Endothelial cell of umbilical vein (primary cell): ENCODE results near the gene MYL11. TPM values are rescaled to one million over a fixed set of nuclear protein-coding genes. Genes with fewer than 3 reads are reported as not detected.

Experiments
- BruUV-seq: library from RNA; stranded (reverse); fragments of 400-500 nt; replicated peaks from 2 replicates; lab custom pipeline; 2021; lab: Mats Ljungman, UMichigan
- CTCF ChIA-PET: fragments of 300-600, 350-600 bp; sonication (Branson Sonifier 250); formaldehyde crosslinking; loops from one replicate; lab custom pipeline; 2021; ENCODE audit warnings: antibody characterized with exemption, inconsistent platforms; lab: Charles Lee
- POLR2A ChIA-PET: fragments of 300-600, 350-600 bp; sonication (Branson Sonifier 250); formaldehyde crosslinking; loops from one replicate; lab custom pipeline; 2021; ENCODE audit warnings: antibody characterized with exemption, inconsistent platforms; lab: Charles Lee
- DNase-seq: peaks from one replicate; pipeline ENCODE4 v3.0.0-alpha.2; 2011; ENCODE audit warnings: low read depth, low spot score
- FAIRE-seq: peaks from 2 replicates; lab custom pipeline; 2011; peaks lifted over from hg19 to GRCh38; lab: Jason Lieb, UNC
- H2AFZ ChIP-seq: 2 replicates; pipeline ENCODE4 v1.6.0; 2012; ENCODE audit warnings: low read depth, low read length, control low read depth, inconsistent platforms
- H3K27ac ChIP-seq: 2 replicates; pipeline ENCODE4 v1.5.1; 2011; ENCODE audit warnings: low read depth, mild to moderate bottlenecking, control low read depth, low read length, moderate library complexity; ENCODE audit not compliant: insufficient read depth
- H3K27me3 ChIP-seq, 2 experiments: 2 replicates each; pipeline versions ENCODE4 v1.6.0 to v1.6.1; 2011; ENCODE audit warnings: low read length in 2 of 2, mixed read lengths in 1 of 2; ENCODE audit not compliant: control insufficient read depth in 2 of 2, insufficient read depth in 2 of 2
- H3K36me3 ChIP-seq, 2 experiments: 2 replicates in 1 of 2; 3 replicates in 1 of 2; pipeline ENCODE4 v1.5.1; 2011; ENCODE audit warnings: low read length in 2 of 2, mild to moderate bottlenecking in 1 of 2, moderate library complexity in 1 of 2; ENCODE audit not compliant: control insufficient read depth in 2 of 2, insufficient read depth in 2 of 2; ENCODE audit errors: extremely low read depth in 1 of 2
- H3K4me1 ChIP-seq: 3 replicates; pipeline ENCODE4 v1.5.1; 2011; ENCODE audit warnings: mild to moderate bottlenecking, low read length; ENCODE audit not compliant: control insufficient read depth, insufficient read depth; ENCODE audit errors: extremely low read depth
- H3K4me2 ChIP-seq: 2 replicates; pipeline ENCODE4 v1.6.1; 2011; ENCODE audit warnings: low read length, control low read depth, mixed read lengths; ENCODE audit not compliant: insufficient read depth
- H3K4me3 ChIP-seq, 3 experiments: fragments of 200-600 bp in 1 of 3; sonication (generic), shearing (Covaris generic) in 1 of 3; replicated peaks in 1 of 3; 2 replicates each; pipeline ENCODE4 v1.5.1; 2011 to 2016; ENCODE audit warnings: control low read depth in 3 of 3, low read length in 3 of 3, mild to moderate bottlenecking in 2 of 3, inconsistent platforms in 1 of 3, low read depth in 1 of 3, moderate library complexity in 1 of 3; ENCODE audit not compliant: insufficient read depth in 1 of 3
- H3K79me2 ChIP-seq: 2 replicates; pipeline ENCODE4 v1.6.0; 2012; ENCODE audit warnings: low read length, inconsistent platforms; ENCODE audit not compliant: control insufficient read depth, insufficient read depth
- H3K9ac ChIP-seq: replicated peaks from 2 replicates; pipeline ENCODE3; 2011; ENCODE audit warnings: low read length, control low read depth; ENCODE audit not compliant: insufficient read depth; ENCODE audit errors: extremely low read depth
- H3K9me1 ChIP-seq: replicated peaks from 3 replicates; pipeline ENCODE4 v1.6.0; 2011; ENCODE audit warnings: mild to moderate bottlenecking, low read length; ENCODE audit not compliant: control insufficient read depth, insufficient read depth; ENCODE audit errors: extremely low read depth
- H3K9me3 ChIP-seq: replicated peaks from 2 replicates; pipeline ENCODE4 v1.5.1; 2012; ENCODE audit warnings: low read length, inconsistent platforms; ENCODE audit not compliant: control insufficient read depth, insufficient read depth
- H4K20me1 ChIP-seq: replicated peaks from 2 replicates; pipeline ENCODE3; 2011; ENCODE audit warnings: mild to moderate bottlenecking, low read length; ENCODE audit not compliant: control insufficient read depth, insufficient read depth; ENCODE audit errors: extremely low read depth
- EZH2 ChIP-seq: IDR thresholded peaks from 2 replicates; pipeline ENCODE4 v1.6.1; 2012; ENCODE audit warnings: borderline replicate concordance, low read depth, mild to moderate bottlenecking, moderate library complexity, low read length, inconsistent platforms; ENCODE audit not compliant: severe bottlenecking
- FOS ChIP-seq: IDR thresholded peaks from 2 replicates; pipeline ENCODE4 v1.6.1; 2011; ENCODE audit warnings: mild to moderate bottlenecking, low read length, moderate library complexity, borderline replicate concordance; ENCODE audit not compliant: insufficient read depth
- GATA2 ChIP-seq: IDR thresholded peaks from 2 replicates; pipeline ENCODE4 v1.7.0; 2011; ENCODE audit warnings: low read depth, mild to moderate bottlenecking, moderate library complexity, mixed read lengths, low read length; ENCODE audit not compliant: insufficient read length, insufficient read depth
- JUN ChIP-seq: IDR thresholded peaks from 2 replicates; pipeline ENCODE4 v1.6.1; 2011; ENCODE audit warnings: borderline replicate concordance, low read depth; ENCODE audit not compliant: insufficient read length, insufficient read depth
- MYC ChIP-seq: IDR thresholded peaks from one replicate; pipeline ENCODE4 v1.6.1; 2011; ENCODE audit warnings: mild to moderate bottlenecking, low read depth, low read length
- POLR2A ChIP-seq: IDR thresholded peaks from 2 replicates; pipeline ENCODE4 v1.6.1; 2012; ENCODE audit warnings: low read depth, mild to moderate bottlenecking, control low read depth, low read length
- POLR2AphosphoS5 ChIP-seq: IDR thresholded peaks from 2 replicates; pipeline ENCODE4 v1.6.1; 2012; ENCODE audit warnings: low read depth, mild to moderate bottlenecking, control low read depth, low read length, moderate library complexity; ENCODE audit not compliant: insufficient read depth
- dilution Hi-C: fragments of 300-500 bp; cut with MboI; formaldehyde crosslinking; loops from one replicate; pipeline ENCODE4 v1.15.0; 2019; ENCODE audit warnings: low sequenced_read_pairs; ENCODE audit not compliant: extremely low pct_ligation_motif_present
- intact Hi-C: fragments of 100-400 bp; cut with micrococcal nuclease; formaldehyde crosslinking; loops from one replicate; pipeline ENCODE4 v1.10.0; 2022
- polyA plus RNA-seq, 4 experiments: library from polyadenylated mRNA; depleted of rRNA in 3 of 4; stranded (reverse) in 3 of 4; unstranded in 1 of 4; fragments of >200 nt; gene quantifications; 2 replicates each; pipeline versions ENCODE4 v1.2.1 to v1.2.3, GENCODE V29; 2011 to 2012; ENCODE audit warnings: missing spikeins in 1 of 4
- total RNA-seq: library from RNA; stranded (reverse); gene quantifications from 2 replicates; pipeline ENCODE4 v1.2.3, GENCODE V29; 2021
- TF ChIP-seq, protein P1 (sequence below): IDR thresholded peaks from 2 replicates; pipeline ENCODE4 v1.6.1; 2011; ENCODE audit not compliant: insufficient read depth, insufficient read length
- TF ChIP-seq, protein P2 (sequence below), 2 donors: IDR thresholded peaks; 1 replicate in 1 of 2; 2 replicates in 1 of 2; pipeline ENCODE4 v1.5.1; 2011; ENCODE audit warnings: low read length in 2 of 2, mild to moderate bottlenecking in 2 of 2, moderate library complexity in 2 of 2, control low read depth in 1 of 2, inconsistent platforms in 1 of 2, low read depth in 1 of 2; ENCODE audit not compliant: insufficient read depth in 1 of 2; ENCODE audit errors: extremely low read depth in 1 of 2

MYL11 gene
- total and polyA plus RNA-seq, 2 donors (not counting 3 experiments of a cell fraction or from before 2014, with no cell fraction given) = 1.3 TPM; not detected in 1

DNA sequence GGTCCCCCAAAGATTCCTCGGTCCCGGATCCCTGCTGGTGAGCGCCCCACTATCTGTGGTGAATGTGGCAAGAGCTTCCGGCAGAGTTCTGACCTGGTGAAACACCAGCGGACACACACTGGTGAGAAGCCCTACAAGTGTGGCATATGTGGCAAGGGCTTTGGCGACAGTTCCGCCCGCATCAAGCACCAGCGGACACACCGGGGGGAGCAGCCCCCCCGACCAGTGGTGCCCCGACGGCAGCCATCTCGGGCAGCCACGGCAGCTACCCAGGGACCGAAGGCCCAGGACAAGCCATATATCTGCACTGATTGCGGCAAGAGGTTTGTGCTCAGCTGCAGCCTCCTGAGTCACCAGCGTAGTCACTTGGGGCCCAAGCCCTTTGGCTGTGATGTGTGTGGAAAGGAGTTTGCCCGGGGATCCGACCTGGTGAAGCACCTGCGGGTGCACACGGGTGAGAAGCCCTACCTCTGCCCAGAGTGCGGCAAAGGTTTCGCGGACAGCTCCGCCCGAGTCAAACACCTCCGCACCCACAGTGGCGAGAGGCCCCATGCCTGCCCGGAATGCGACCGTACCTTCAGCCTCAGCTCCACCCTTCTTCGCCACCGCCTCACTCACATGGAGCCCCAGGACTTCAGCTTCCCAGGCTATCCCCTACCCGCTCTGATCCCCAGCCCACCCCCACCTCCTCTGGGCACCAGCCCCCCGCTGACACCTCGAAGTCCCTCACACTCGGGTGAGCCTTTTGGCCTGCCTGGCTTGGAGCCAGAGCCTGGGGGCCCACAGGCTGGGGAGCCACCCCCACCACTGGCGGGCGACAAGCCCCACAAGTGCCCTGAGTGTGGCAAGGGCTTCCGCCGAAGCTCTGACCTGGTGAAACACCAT lies 23.4 kb downstream of the MYL11 start:
- H3K4me2 ChIP-seq = no peak overlapping the region
- ChIA-PET POLR2A (interaction anchor here (0.6 kb wide), 1 partner anchor 41 kb away, joined by 3 read pairs; no protein-coding TSS in a partner anchor), CTCF (no interaction called here)
- H3K9me3 ChIP-seq = no peaks in the 10 kb centered on the region
- dilution Hi-C loops (no loop called here), intact Hi-C loops (no loop called here)
- H3K36me3 ChIP-seq = peaks cover 0 to 19% of the 10 kb centered on the region in 2 experiments
- BruUV-seq = no TSS peak
- H3K4me3 ChIP-seq = no peak overlapping the region
- no peak overlapping the region for H3K27ac ChIP-seq
- H3K9ac ChIP-seq = no peak overlapping the region
- no peaks in the 10 kb centered on the region for H3K9me1 ChIP-seq
- FAIRE-seq (no peak), DNase-seq (no peak)
- H3K27me3 ChIP-seq = no peaks in the 10 kb centered on the region
- H3K79me2 ChIP-seq = peaks cover 9% of the 10 kb centered on the region
- H2AFZ ChIP-seq = no peak overlapping the region
- TF ChIP-seq POLR2A = no peak
- no peak for TF ChIP-seq GATA2
- TF ChIP-seq EZH2 = no peak
- no peak for TF ChIP-seq MYC
- TF ChIP-seq, protein P1, sequence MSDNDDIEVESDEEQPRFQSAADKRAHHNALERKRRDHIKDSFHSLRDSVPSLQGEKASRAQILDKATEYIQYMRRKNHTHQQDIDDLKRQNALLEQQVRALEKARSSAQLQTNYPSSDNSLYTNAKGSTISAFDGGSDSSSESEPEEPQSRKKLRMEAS = no peak
- no peak for TF ChIP-seq JUN
- TF ChIP-seq, protein P2, sequence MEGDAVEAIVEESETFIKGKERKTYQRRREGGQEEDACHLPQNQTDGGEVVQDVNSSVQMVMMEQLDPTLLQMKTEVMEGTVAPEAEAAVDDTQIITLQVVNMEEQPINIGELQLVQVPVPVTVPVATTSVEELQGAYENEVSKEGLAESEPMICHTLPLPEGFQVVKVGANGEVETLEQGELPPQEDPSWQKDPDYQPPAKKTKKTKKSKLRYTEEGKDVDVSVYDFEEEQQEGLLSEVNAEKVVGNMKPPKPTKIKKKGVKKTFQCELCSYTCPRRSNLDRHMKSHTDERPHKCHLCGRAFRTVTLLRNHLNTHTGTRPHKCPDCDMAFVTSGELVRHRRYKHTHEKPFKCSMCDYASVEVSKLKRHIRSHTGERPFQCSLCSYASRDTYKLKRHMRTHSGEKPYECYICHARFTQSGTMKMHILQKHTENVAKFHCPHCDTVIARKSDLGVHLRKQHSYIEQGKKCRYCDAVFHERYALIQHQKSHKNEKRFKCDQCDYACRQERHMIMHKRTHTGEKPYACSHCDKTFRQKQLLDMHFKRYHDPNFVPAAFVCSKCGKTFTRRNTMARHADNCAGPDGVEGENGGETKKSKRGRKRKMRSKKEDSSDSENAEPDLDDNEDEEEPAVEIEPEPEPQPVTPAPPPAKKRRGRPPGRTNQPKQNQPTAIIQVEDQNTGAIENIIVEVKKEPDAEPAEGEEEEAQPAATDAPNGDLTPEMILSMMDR (IDR thresholded peaks at IDR 0.05; ENCODE audit: extremely low read depth in 1 of 2, insufficient read depth in 1 of 2, low read depth in 1 of 2, low read length in 2 of 2) = no peak
- TF ChIP-seq FOS = no peak
- TF ChIP-seq POLR2AphosphoS5 = no peak
- H4K20me1 ChIP-seq = no peaks in the 10 kb centered on the region
- peaks cover 21% of the 10 kb centered on the region for H3K4me1 ChIP-seq
